GM12874 (cell line): ENCODE measurements around the gene BAIAP2.

ENCODE experiments used
- TF ChIP-seq, protein P1 (sequence below): IDR thresholded peaks from 2 replicates; pipeline ENCODE4 v1.5.1; 2011; ENCODE audit warnings: low read depth, mild to moderate bottlenecking, control low read depth, low read length, moderate library complexity; ENCODE audit not compliant: insufficient read depth

The BAIAP2 gene

DNA sequence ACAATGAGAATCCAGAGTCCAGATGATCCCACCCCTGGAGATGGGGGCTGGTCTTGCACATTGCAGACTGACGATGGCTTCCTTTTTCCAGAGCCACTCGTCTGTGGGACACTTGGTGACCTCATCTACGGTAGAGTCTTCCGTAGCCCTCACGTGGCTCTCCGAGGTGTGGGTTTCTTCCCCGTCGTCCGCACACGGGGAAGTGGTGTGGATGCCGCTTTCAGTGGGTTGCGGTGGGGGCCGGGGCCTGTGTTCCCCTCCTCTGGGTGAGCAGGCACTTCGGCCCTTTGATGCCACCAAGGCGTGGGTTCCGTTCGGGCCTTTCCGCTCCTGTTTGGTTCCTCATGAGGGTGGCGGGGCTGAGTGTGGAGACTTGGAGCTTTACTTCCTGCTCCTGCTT, 21.4 kb downstream of the BAIAP2 start:
- TF ChIP-seq, protein P1, sequence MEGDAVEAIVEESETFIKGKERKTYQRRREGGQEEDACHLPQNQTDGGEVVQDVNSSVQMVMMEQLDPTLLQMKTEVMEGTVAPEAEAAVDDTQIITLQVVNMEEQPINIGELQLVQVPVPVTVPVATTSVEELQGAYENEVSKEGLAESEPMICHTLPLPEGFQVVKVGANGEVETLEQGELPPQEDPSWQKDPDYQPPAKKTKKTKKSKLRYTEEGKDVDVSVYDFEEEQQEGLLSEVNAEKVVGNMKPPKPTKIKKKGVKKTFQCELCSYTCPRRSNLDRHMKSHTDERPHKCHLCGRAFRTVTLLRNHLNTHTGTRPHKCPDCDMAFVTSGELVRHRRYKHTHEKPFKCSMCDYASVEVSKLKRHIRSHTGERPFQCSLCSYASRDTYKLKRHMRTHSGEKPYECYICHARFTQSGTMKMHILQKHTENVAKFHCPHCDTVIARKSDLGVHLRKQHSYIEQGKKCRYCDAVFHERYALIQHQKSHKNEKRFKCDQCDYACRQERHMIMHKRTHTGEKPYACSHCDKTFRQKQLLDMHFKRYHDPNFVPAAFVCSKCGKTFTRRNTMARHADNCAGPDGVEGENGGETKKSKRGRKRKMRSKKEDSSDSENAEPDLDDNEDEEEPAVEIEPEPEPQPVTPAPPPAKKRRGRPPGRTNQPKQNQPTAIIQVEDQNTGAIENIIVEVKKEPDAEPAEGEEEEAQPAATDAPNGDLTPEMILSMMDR: no peak

DNA sequence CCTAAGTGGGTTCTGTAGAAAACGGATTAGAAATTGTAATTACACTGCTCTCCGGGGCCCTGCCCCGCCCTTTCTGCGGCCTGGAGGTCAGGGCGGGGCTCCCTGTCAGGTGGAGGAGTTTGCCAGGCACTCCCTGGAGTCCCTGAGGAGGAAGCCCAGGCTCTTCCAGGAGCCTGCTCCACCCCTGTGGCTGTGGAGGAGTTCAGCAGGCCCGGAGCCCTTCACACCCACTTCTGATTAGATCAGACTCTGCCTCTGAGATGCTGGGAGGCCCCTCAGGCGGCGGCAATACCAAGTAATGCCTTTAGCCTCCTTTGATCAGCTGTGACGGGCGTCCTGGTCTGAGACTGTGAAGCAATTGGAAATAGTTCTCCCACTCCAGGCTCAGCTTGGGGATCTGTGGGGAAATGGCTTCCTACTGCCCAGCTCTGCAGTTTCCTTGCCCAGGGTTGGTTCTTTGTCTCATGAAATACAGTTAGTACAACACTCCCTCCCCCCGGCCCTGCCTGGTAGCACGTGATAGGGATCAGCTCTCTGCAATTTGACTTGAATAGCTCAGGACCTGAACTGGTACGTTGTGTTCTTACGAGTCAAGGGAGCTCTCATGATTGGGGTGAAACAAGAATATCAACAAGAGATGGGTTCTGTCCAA, 22.3 kb downstream of the BAIAP2 start:
- TF ChIP-seq, protein P1: no peak

DNA sequence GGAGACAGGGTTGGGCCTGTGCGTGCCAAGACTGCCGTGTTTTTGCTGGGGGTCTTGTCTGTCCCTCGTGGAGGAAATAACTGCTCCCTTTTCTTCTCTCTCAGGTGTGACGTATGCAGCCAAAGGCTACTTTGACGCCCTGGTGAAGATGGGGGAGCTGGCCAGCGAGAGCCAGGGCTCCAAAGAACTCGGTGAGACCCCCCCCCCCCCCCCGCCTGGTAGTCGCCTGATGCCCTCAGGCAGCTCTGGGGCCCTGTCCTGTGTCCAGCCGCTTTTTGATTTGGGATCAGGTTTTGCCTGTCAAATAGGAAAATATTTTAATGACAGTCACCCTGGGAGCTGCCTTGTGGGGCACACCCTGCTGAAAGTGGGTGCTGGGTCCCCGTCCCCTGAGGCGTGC, 22.8 kb downstream of the BAIAP2 start:
- TF ChIP-seq, protein P1: no peak

DNA sequence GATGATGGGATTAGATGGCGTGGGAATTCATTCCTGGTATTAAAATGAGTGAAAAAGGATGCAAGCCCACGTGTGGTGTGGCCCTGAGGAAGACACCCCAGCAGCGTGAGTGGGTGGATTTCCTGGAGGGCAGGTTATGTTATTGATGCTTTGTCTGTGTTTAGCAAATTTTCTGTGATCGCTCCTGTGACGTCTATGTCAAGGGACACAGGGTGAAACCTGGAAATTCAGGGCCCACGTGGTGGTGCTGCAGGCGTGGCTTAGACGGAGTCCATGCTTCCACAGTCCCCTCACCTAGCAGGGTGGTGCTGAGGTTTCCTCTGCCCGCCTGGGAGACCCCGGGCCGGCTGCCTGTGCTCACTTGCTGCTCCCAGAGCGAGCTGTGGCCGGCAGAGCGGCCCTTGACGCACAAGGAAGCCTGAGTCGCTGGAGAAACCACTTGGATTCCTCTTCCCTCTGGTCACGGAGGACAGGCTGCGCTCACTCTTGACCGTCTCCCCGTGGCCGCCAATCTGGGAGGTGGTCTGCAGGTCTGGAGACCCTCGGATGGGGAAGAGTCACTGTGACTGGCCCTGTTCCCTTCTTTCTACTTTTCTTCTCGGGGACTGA, 23.4 kb downstream of the BAIAP2 start:
- TF ChIP-seq, protein P1: no peak

DNA sequence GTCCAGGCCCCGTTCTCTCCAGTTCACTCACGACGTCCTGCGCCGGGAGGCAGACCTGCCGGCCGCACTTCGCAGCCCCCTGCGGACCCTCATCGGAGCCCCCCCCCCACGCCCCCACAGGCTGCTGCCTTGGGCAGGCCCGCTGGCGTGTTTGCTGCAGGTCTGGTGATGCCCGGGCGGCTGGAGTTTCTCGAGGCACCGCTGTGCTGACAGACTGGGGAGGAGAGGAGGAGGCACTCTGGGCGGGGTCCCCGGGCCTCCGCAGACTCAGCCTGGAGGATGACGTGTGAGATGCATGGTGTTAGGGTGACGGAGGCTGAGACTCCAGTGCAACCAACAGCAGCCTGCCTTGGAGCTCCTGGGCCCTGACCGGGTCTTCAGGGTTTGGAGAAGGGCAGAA, 24.1 kb downstream of the BAIAP2 start:
- TF ChIP-seq, protein P1: no peak

DNA sequence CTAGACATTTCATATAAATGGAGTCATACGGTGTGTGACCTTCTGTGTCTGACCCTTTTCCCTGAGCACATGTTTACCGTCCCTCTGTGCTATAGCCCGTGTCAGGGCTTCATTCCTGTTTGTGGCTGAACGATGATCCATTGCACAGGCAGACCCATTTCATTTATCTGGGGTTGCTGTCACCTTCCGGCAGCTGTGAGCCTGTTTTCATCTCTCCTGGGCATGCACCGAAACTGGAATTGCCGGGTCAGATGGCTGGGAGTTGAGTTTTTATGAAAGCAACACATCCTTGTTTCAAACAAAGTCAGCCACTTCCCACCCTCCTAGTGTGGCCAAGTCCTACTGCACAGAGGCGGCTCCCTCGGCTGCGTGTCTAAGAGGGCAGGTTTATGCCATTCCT, 25.5 kb downstream of the BAIAP2 start:
- TF ChIP-seq, protein P1: no peak

DNA sequence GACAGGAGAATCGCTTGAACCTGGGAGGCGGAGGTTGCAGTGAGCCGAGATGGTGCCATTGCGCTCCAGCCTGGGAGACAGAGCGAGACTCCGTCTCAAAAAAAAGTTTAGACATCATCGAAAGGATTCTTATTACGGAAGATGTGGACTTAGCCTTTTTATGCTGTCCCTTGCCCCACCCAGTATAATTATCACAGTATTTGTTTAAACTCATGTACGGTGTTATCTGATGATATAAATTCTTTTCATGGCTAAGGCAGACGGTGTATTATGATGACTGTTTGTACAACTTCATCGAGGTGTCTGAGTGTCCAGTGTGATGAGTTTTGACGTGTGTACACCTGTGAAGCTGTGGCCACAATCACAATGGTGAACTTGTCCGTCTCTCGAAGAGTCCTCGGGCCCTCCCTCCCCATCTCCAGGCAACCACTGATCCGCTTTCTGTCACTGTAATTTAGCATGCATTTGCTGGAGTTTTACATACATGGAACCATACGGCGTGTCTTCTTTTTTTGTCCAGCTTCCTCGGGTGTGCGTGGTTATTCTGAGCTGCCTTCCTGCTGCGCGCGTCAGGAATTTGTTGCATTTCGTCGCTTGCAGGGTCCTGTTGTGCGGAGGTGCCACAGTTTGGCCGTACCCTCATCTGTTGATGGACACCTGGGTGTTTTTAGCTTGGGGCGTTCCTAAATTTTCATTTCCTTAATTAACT, 26.2 kb downstream of the BAIAP2 start:
- TF ChIP-seq, protein P1: no peak
